Renal pelvis (tissue), 4 donors: ENCODE measurements around the gene CCDC146. TPM values are rescaled to one million over a fixed set of nuclear protein-coding genes. Genes with fewer than 3 reads are reported as not detected.
"Not testable (repeated sequence)": the region's sequence is repeated elsewhere in the genome, so short reads cannot be mapped to it uniquely, and the experiment has no call there.

Source experiments
- DNase-seq: peaks from one replicate; pipeline ENCODE4 v3.0.0-alpha.2; 2013
- polyA plus RNA-seq, 3 donors: library from polyadenylated mRNA; unstranded; fragments of 120-200 nt; gene quantifications; one replicate each; pipeline ENCODE4 v1.2.1, GENCODE V29; 2013; ENCODE audit not compliant: insufficient read length in 3 of 3

The CCDC146 gene
- polyA plus RNA-seq, 3 donors: 17.7 to 30.4 (median 27.9) TPM

DNA sequence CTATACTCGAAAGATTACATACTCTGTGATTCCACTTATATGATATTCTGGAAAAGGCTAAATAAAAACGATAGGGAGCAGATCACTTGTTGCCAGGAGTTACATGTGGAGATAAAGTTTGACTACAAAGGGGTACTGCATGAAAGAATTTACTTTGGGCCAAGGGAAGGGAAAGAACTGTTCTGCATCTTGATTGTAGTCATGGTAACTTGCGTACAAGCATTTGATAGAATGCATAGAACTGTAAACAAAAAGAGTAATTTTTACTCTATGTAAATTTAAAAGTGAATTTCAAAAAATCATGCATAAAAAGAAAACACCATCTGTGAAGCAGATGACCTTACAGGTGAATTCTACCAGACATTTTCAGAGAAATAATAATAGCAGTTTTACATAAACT lies 9.4 kb downstream of the CCDC146 start:
- DNase-seq: not testable (repeated sequence)

- not testable (repeated sequence) for DNase-seq
Observed at GRCh38 chr7:77138668-77139067, 16.3 kb downstream of the CCDC146 start.

- DNase-seq: not testable (repeated sequence)
Observed at GRCh38 chr7:77140291-77140690, 17.9 kb downstream of the CCDC146 start.

DNA sequence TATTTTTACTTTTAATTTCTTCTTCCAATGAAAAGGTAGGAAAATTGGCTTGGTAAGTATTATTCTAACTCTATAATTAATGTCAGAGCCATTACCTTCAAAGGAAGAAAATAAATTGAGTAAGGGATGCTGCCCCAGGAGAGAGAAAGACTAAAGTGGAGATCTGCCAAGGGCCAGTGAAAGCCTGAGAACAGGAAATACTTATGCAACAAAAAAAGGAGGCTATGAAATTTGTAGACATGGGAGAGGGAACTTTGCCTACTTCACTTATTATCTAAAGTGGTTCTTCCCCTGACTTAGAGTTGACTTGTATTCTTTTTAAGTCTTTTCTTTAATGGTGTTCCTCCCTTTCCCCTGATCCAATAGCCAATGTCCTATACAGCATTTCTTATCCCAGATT lies 29.8 kb downstream of the CCDC146 start:
- DNase-seq: not testable (repeated sequence)

- DNase-seq: peak; percentile 1
Observed at GRCh38 chr7:77154917-77155464, 32.6 kb downstream of the CCDC146 start.

GRCh38 chr7:77155601-77156377 lies 33.4 kb downstream of the CCDC146 start:
- DNase-seq: not testable (repeated sequence)

- not testable (repeated sequence) for DNase-seq
Observed at GRCh38 chr7:77157034-77157433, 34.6 kb downstream of the CCDC146 start.

DNA sequence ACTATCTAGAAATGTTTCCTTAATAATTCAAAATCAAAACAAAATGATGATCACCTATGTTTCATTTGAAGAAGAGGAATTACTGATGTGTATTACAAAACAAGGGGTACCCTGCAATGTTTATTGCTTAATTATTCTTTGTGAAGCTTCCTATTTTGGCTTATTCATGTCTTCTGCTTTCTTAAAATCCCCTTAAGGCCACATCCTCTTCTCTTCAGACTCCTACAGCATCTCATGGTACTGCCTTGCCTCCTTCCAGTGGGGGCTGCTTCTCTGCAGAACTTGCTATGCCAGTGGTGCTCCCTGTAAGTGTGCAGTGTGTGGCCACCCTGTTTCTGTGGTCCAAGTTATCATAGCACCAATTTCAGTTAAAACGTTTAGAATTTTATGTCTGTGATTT lies 35.0 kb downstream of the CCDC146 start:
- DNase-seq: no peak

DNA sequence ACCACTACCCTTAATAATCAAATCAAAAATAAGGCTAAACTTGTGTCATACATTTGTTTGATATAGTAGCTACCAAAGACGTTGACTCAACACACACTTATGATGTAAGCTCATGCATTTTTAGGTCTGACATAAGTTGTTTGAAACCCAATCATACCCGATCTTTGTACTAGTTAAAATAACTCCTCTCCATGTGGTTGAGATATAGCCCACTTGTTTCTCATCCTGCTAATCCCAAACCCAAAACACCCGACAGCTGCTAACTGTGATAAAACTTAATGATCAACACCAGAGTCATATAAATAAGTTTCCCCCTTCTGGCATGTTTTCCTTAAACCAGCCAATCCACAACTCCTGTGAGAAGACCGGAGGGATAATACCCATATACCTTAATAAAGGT lies 48.7 kb downstream of the CCDC146 start:
- not testable (repeated sequence) for DNase-seq

DNA sequence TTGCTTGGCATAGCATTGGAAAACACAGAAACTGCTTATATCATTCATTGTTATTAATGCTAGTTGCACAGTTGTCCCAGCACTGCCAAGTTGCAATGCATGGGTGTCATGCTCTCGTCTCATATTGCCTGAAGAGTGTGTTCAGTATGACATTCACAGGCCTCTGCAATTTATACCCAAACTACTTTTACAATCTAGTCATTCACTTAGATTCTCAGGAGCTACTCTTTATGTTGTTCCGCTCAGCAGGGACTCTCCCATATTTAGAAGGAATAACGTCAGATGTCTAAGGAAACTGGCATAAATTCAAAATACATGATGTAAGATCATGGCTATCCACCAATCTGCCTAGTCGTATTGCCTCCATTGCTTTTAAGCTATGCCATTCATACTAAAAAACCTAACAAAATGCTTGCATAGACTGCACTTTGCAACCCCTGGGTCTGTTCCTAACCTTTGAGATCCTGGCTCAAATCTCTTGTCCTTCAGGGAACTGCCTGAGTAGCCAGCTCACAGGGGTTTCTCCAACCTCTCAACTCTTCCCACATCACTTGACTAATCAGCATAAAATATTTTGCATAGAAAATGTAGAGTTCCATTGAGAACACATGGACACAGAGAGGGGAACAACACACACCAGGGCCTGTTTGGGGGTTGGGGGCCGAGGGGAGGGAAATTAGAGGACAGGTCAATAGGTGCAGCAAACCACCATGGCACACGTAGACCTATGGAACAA lies 50.2 kb downstream of the CCDC146 start:
- not testable (repeated sequence) for DNase-seq

GRCh38 chr7:77174418-77174817 lies 52.0 kb downstream of the CCDC146 start:
- not testable (repeated sequence) for DNase-seq

DNA sequence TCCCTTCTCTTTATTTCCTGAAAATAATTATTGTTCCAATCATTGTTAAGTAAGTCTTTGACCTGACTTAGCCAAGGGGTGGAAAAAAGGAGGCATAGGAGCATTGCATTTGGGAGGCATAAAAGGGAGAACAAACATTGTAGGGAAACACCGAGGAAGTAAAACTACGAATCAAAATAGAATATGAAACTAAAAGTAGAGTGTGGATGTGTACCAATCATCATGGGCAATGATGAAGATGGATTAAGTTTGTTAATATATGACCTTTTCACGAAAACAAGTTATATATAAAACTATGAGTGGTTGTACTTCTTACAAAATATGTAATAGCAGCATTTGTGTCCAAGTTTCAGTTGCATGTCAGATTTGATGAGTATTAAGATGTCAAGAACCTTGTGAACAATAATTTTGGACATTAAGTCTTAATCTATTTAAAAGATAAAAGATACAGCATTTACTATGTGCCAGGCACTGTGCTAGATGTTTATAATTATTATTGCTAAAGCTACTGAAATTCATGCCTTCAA lies 52.9 kb downstream of the CCDC146 start:
- not testable (repeated sequence) for DNase-seq

GRCh38 chr7:77177321-77177904 lies 55.0 kb downstream of the CCDC146 start:
- DNase-seq: not testable (repeated sequence)

- not testable (repeated sequence) for DNase-seq
Observed at GRCh38 chr7:77178024-77178423, 55.6 kb downstream of the CCDC146 start.

- DNase-seq: no peak
Observed at GRCh38 chr7:77181015-77181595, 58.7 kb downstream of the CCDC146 start.

DNA sequence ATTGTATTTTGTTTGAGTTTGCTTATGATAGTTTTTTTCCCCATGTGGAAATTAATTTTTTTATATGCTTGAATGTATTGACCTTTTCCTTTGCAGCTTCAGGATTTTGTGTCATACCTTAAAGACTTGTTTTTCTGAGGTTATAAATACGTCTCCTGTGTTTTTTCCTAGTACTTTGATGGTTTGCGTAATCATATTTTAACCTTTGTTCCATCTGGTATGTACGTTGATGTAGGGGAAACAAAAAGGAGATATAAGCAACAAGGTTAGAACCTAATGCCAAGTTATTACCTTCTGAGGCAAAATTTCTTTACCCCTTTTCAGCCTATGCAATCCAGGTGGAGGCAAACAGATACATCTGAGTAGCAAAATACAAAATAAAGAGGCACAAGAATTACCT lies 59.3 kb downstream of the CCDC146 start:
- no peak for DNase-seq

DNA sequence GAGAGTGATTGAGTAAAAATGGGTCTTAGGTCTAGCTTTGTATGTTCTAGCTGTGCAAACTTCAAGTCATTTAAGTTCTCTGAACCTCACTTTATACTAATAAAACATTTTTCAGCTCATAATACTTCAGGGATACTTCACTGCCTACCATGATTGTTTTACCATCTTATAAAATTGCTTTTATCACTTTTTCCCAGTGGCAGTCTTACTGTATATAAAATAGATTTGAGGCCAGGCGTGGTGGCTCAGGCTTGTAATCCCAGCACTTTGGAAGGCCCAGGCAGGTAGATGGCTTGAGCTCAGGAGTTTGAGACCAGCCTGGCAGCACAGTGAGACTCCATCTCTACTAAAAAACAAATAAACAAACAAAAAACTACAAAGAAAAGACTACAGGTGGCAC lies 59.8 kb downstream of the CCDC146 start:
- DNase-seq: no peak

GRCh38 chr7:77184463-77184862 lies 62.0 kb downstream of the CCDC146 start:
- DNase-seq: no peak

DNA sequence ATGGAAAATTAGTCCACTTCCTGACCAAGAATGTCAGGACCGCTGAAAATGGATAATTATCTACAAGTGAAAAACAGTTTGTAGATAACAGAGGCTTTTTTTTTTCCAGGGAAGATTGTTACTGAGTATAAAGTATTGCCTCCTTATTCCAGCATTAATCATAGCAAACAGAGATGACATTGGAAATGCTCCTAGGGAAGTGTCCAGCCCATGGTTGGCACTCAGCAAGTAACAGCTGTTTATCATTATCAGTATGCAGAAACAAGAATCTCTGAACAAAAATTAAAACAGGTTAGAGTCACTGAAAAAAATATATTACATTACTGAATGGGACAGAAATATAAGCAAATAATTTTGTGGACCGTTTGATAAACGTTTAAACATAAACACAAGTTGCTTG lies 62.6 kb downstream of the CCDC146 start:
- DNase-seq: no peak

DNA sequence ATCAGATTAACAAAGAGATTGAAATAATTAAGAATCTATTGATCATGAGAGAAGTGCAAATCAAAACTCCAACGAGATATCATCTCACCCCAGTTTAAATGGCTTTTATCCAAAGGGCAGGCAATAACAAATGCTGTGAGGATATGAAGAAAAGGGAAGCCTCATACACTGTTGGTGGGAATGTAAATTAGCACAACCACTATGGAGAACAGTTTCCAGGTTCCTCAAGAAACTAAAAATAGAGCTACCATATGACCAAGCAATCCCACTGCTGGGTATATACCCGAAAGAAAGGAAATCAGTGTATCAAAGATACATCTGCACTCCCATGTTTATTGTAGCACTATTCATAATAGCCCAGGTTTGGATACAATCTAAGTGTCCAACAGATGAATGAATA lies 63.5 kb downstream of the CCDC146 start:
- DNase-seq: no peak

GRCh38 chr7:77188731-77189437 lies 66.5 kb downstream of the CCDC146 start:
- no peak for DNase-seq
